Measurements from ENCODE around the gene FZD4. TPM values are rescaled to one million over a fixed set of nuclear protein-coding genes. Genes with fewer than 3 reads are reported as not detected.
"Not testable (repeated sequence)": the region's sequence is repeated elsewhere in the genome, so short reads cannot be mapped to it uniquely, and the experiment has no call there.

FZD4 gene
- total RNA-seq: 103 and 107 TPM in 2 replicates

GRCh38 chr11:86955361-86956120, at the start of gene FZD4:
Gene FZD4, minus strand, starts transcription at chr11:86955395. Its CDS starts 310 bp downstream, at chr11:86955085.
- DNase-seq (ENCODE audit: extremely low read depth, low read depth, low spot score): no peak

- not testable (repeated sequence) for DNase-seq (ENCODE audit: extremely low read depth, low read depth, low spot score)
Observed at GRCh38 chr11:87004281-87004680, 49.1 kb upstream of the FZD4 start.

GRCh38 chr11:87002918-87003317, 47.7 kb upstream of the FZD4 start:
- DNase-seq (ENCODE audit: extremely low read depth, low read depth, low spot score): no peak

- no peak for DNase-seq (ENCODE audit: extremely low read depth, low read depth, low spot score)
Observed at GRCh38 chr11:86999859-87000753, 44.9 kb upstream of the FZD4 start.

DNA sequence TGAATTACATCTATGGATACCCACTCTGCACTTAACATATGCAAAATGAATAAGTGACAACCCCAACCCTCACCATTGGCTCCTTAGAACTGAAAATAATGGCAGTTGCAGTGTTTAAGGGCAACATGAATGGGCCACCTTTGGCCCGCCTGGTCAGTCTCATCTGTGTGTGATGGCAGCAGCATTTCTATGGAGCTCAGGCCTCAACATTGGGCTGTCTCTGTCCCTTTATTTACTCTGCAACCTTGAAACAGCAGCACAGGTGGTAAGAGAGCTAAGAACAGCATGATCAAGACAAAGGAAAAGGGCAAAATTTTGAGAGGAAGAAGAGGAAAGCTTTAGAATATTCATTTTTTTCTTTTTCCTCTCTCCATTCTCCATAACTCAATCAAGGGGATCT, 44.2 kb upstream of the FZD4 start:
- no peak for DNase-seq (ENCODE audit: extremely low read depth, low read depth, low spot score)

GRCh38 chr11:86996953-86997570, 41.9 kb upstream of the FZD4 start:
- no peak for DNase-seq (ENCODE audit: extremely low read depth, low read depth, low spot score)

GRCh38 chr11:86993031-86993430, 37.8 kb upstream of the FZD4 start:
- no peak for DNase-seq (ENCODE audit: extremely low read depth, low read depth, low spot score)

DNA sequence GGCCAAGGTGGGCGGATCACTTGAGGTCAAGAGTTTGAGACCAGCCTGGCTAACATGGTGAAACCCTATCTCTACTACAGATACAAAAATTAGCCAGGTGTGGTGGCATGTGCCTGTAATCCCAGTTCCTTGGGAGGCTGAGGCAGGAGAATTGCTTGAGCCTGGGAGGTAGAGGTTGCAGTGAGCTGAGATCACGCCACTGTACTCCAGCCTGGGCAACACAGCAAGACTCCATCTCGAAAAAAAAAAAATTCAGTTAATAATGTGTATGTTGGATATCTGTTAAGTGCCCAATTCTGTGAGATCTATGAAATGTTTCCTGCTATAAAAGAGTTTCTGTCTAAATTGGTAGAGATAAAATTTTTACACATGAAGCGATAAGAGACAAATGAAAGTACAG, 37.1 kb upstream of the FZD4 start:
- not testable (repeated sequence) for DNase-seq (ENCODE audit: extremely low read depth, low read depth, low spot score)

GRCh38 chr11:86991341-86991740, 36.1 kb upstream of the FZD4 start:
- DNase-seq (ENCODE audit: extremely low read depth, low read depth, low spot score): no peak

DNA sequence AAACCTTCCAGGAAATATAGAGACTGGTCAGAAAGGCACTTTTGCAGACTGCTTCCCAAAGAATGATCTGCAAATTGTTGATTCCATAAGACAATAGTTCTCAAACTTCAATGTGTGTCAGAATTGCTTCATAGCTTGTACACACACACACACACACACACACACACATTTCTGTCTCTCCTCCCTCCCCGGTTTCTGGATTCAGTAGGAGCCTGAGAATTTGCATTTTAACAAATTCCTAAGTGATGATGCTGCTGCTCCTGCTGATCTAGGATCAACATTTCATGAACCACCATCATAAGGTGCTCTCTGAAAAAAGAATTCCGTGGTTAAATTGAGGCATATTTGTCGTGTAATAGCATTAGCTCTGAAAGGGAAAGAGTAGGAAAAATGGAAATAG, 35.3 kb upstream of the FZD4 start:
- no peak for DNase-seq (ENCODE audit: extremely low read depth, low read depth, low spot score)

GRCh38 chr11:86990031-86990430, 34.8 kb upstream of the FZD4 start:
- DNase-seq (ENCODE audit: extremely low read depth, low read depth, low spot score): no peak

- DNase-seq (ENCODE audit: extremely low read depth, low read depth, low spot score): no peak
Observed at GRCh38 chr11:86988351-86988881, 33.2 kb upstream of the FZD4 start.

- no peak for DNase-seq (ENCODE audit: extremely low read depth, low read depth, low spot score)
Observed at GRCh38 chr11:86987679-86988078, 32.5 kb upstream of the FZD4 start.

GRCh38 chr11:86984701-86985100, 29.5 kb upstream of the FZD4 start:
- no peak for DNase-seq (ENCODE audit: extremely low read depth, low read depth, low spot score)

DNA sequence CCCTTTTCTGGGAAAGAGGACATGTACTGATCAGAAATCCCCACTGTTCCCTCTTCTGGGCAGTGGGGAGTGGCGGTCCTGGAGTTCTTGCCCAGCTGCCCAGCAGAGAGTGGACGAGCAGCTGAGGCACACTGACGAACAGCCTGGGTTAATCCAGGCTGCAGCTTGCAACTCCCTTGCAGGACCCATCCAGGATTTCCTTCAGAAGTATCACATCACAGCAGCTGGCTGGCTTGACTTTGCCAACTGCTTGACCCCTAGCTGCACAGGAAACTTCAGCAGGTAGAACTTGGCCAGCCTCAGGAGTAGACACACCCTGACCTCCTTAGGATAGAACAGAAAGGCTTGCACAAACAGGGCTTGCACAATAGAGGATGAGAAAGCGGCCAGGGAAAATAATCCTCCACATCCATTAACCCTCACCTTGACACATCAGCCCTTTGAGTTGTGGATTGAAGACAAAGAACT, 27.9 kb upstream of the FZD4 start:
- no peak for DNase-seq (ENCODE audit: extremely low read depth, low read depth, low spot score)

- DNase-seq (ENCODE audit: extremely low read depth, low read depth, low spot score): no peak
Observed at GRCh38 chr11:86981777-86982540, 26.8 kb upstream of the FZD4 start.

- no peak for DNase-seq (ENCODE audit: extremely low read depth, low read depth, low spot score)
Observed at GRCh38 chr11:86980086-86980796, 25.0 kb upstream of the FZD4 start.

GRCh38 chr11:86978756-86979608, 23.8 kb upstream of the FZD4 start:
- DNase-seq (ENCODE audit: extremely low read depth, low read depth, low spot score): no peak

DNA sequence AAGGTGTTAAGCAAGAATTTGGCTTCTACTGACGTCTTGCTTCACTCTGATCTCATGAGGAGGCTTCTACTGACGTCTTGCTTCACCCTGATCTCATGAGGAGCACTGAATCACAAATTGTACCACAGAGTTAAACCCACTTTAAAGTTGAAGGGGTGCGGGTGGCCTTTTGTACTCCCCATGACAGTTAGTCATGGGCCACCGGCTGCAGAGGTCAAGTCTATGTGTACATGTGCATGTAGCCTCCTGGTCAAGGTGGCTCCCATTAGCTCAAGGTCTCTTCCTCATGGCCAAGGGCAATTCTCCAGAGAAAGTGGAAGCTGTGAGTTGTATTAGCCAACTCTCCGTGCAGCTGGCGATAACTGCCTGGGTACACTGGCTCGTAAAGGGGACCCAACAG, 23.1 kb upstream of the FZD4 start:
- DNase-seq (ENCODE audit: extremely low read depth, low read depth, low spot score): no peak

All from glomerular endothelial cell (primary cell).